A549 (cell line): ENCODE data around the gene MSMO1. TPM values are rescaled to one million over a fixed set of nuclear protein-coding genes. Genes with fewer than 3 reads are reported as not detected.

Source experiments
- ATAC-seq, 2 experiments: fragments of 200-7000 bp in 1 of 2; fragments of >200 bp in 1 of 2; cut with Nextera tagmentation in 1 of 2; cut with Tn5 transposase in 1 of 2; 3 replicates each; pipeline versions ENCODE4 v1.8.0 to v1.9.1; 2018 to 2020; ENCODE audit warnings: mild to moderate bottlenecking in 1 of 2, moderate library complexity in 1 of 2
- CTCF ChIA-PET: fragments of 300-600 bp; sonication (Branson Sonifier 250); formaldehyde crosslinking; extraction: SDS; loops from one replicate; lab custom pipeline; 2021; ENCODE audit warnings: antibody characterized with exemption, inconsistent platforms; lab: Yijun Ruan, JAX
- POLR2A ChIA-PET: fragments of 350-600 bp; formaldehyde crosslinking; extraction: SDS; loops from one replicate; lab custom pipeline; 2021; ENCODE audit warnings: antibody characterized with exemption, inconsistent platforms; lab: Yijun Ruan, JAX
- DNase-seq, 2 experiments: peaks; one replicate each; pipeline versions ENCODE4 v3.0.0 to v3.0.0-alpha.2; 2011 to 2016; ENCODE audit warnings: low read depth in 1 of 2, low spot score in 1 of 2
- FAIRE-seq: peaks from 2 replicates; lab custom pipeline; 2011; peaks lifted over from hg19 to GRCh38; lab: Jason Lieb, UNC
- H3K27ac ChIP-seq, 2 experiments: fragments of >200 bp; sonication (Bioruptor Twin); formaldehyde crosslinking; 3 replicates each; pipeline ENCODE4 v1.5.1; 2016 to 2017
- H3K4me1 ChIP-seq: fragments of >200 bp; sonication (Bioruptor Twin); formaldehyde crosslinking; 3 replicates; pipeline ENCODE4 v1.6.1; 2016
- H3K4me2 ChIP-seq: fragments of >200 bp; sonication (Bioruptor Twin); formaldehyde crosslinking; 3 replicates; pipeline ENCODE4 v1.6.1; 2016
- H3K4me3 ChIP-seq: fragments of >200 bp; sonication (Bioruptor Twin); formaldehyde crosslinking; 3 replicates; pipeline ENCODE4 v1.5.1; 2016
- H3K9me3 ChIP-seq: fragments of >200 bp; sonication (Bioruptor Twin); formaldehyde crosslinking; 3 replicates; pipeline ENCODE4 v1.6.1; 2016
- BCL3 ChIP-seq: fragments of >200 bp; sonication (Bioruptor Twin); formaldehyde crosslinking; IDR thresholded peaks from 3 replicates; pipeline ENCODE4 v1.6.1; 2016
- CEBPB ChIP-seq, 2 experiments: fragments of >200 bp in 1 of 2; sonication (Bioruptor Twin) in 1 of 2; formaldehyde crosslinking in 1 of 2; IDR thresholded peaks; 2 replicates each; pipeline ENCODE4 v1.6.1; 2012 to 2016
- CHD2 ChIP-seq: fragments of 150-350 bp; IDR thresholded peaks from 2 replicates; pipeline ENCODE4 v1.6.1; 2014; ENCODE audit warnings: low read length; ENCODE audit not compliant: partially characterized antibody
- EHF ChIP-seq: fragments of 250-450 bp; sonication (Bioruptor Pico); IDR thresholded peaks from 2 replicates; pipeline ENCODE4 v1.5.0; 2020; ENCODE audit warnings: mild to moderate bottlenecking
- ELK1 ChIP-seq: fragments of 150-350 bp; IDR thresholded peaks from 2 replicates; pipeline ENCODE4 v1.6.1; 2014; ENCODE audit warnings: low read depth, mild to moderate bottlenecking, low read length
- FOXS1 ChIP-seq: fragments of 250-450 bp; sonication (Bioruptor Pico); IDR thresholded peaks from 2 replicates; pipeline ENCODE4 v1.5.0; 2020; ENCODE audit warnings: mild to moderate bottlenecking, moderate library complexity
- GATA3 ChIP-seq: IDR thresholded peaks from 2 replicates; pipeline ENCODE4 v1.6.1; 2012; ENCODE audit warnings: borderline replicate concordance
- HDAC2 ChIP-seq: fragments of 200-600 bp; sonication (generic); IDR thresholded peaks from 2 replicates; pipeline ENCODE4 v1.6.1; 2016
- HOXB13 ChIP-seq: fragments of 250-450 bp; sonication (Bioruptor Pico); IDR thresholded peaks from 2 replicates; pipeline ENCODE4 v1.5.0; 2020; ENCODE audit warnings: low read depth, mild to moderate bottlenecking, moderate library complexity
- HOXB5 ChIP-seq: fragments of 250-450 bp; sonication (Bioruptor Pico); IDR thresholded peaks from 2 replicates; pipeline ENCODE4 v1.5.0; 2020; ENCODE audit warnings: mild to moderate bottlenecking, moderate library complexity
- JUNB ChIP-seq: fragments of >200 bp; sonication (Bioruptor Twin); formaldehyde crosslinking; IDR thresholded peaks from 2 replicates; pipeline ENCODE4 v1.6.1; 2016
- MAX ChIP-seq: IDR thresholded peaks from 2 replicates; pipeline ENCODE4 v1.6.1; 2012
- MAZ ChIP-seq: fragments of 150-350 bp; IDR thresholded peaks from 2 replicates; pipeline ENCODE4 v1.6.1; 2014; ENCODE audit warnings: antibody characterized with exemption, low read depth, low read length, borderline replicate concordance
- MYC ChIP-seq: IDR thresholded peaks from 2 replicates; pipeline ENCODE4 v1.6.1; 2012; ENCODE audit warnings: mild to moderate bottlenecking, inconsistent platforms, low read length, improper control_type of control experiment, borderline replicate concordance
- NFE2L2 ChIP-seq: fragments of 150-350 bp; conservative IDR thresholded peaks from 2 replicates; pipeline ENCODE4 v1.6.1; 2014; ENCODE audit warnings: low read length
- NPAS2 ChIP-seq: fragments of 250-450 bp; sonication (Bioruptor Pico); IDR thresholded peaks from 2 replicates; pipeline ENCODE4 v1.8.0; 2022; ENCODE audit warnings: mild to moderate bottlenecking, moderate library complexity, borderline replicate concordance
- POLR2A ChIP-seq: IDR thresholded peaks from 2 replicates; pipeline ENCODE4 v1.6.1; 2012; ENCODE audit warnings: mild to moderate bottlenecking, low read length
- RAD21 ChIP-seq, 2 experiments: fragments of >200 bp in 1 of 2; sonication (Bioruptor Twin) in 1 of 2; formaldehyde crosslinking in 1 of 2; IDR thresholded peaks in 1 of 2; conservative IDR thresholded peaks in 1 of 2; 2 replicates in 1 of 2; 3 replicates in 1 of 2; pipeline ENCODE4 v1.6.1; 2012 to 2018; ENCODE audit warnings: inconsistent platforms in 1 of 2
- REST ChIP-seq: fragments of 200-600 bp; sonication (generic); IDR thresholded peaks from 2 replicates; pipeline ENCODE4 v1.6.1; 2016; ENCODE audit warnings: antibody characterized with exemption, mild to moderate bottlenecking, moderate library complexity
- SREBF2 ChIP-seq: fragments of 450-650 bp; IDR thresholded peaks from 2 replicates; pipeline ENCODE4 v1.6.1; 2014; ENCODE audit warnings: mild to moderate bottlenecking, moderate library complexity
- TP53 ChIP-seq: fragments of 250-450 bp; sonication (Bioruptor Pico); IDR thresholded peaks from 2 replicates; pipeline ENCODE4 v1.5.0; 2021; ENCODE audit warnings: mild to moderate bottlenecking, moderate library complexity
- USF2 ChIP-seq: fragments of 450-650 bp; IDR thresholded peaks from 2 replicates; pipeline ENCODE4 v1.6.1; 2014; ENCODE audit warnings: antibody characterized with exemption
- WGBS: methylation state at CpG from one replicate; pipeline ENCODE4 v1.1.6; 2017; ENCODE audit errors: missing lambda C conversion rate; 5-methylcytosine and 5-hydroxymethylcytosine counted together
- polyA plus RNA-seq, 4 experiments: library from polyadenylated mRNA; depleted of rRNA in 3 of 4; stranded (reverse); fragments of >200 nt; fragmentation: RNase III in 1 of 4; extraction: RNeasy Plus Mini Kit Qiagen cat#74134 plus additional on column Dnase treatment in 1 of 4; gene quantifications; 2 replicates in 3 of 4; 3 replicates in 1 of 4; pipeline ENCODE4 v1.2.3, GENCODE V29; 2011 to 2017

MSMO1 gene
- polyA plus RNA-seq, 2 of the 4 experiments (the other 2 are of a cell fraction) = 32.3 to 37.2 TPM

- POLR2A ChIA-PET = no interaction called here
- 76% methylated on average over 10 of the region's 10 CpGs for WGBS
- no peaks in the 10 kb centered on the region for H3K4me1 ChIP-seq
- FAIRE-seq = no peak
- TF ChIP-seq CEBPB (IDR thresholded peaks at IDR 0.05) (no peak), HOXB13 (no peak), FOXS1 (no peak), NFE2L2 (no peak), TP53 (CRISPR knock-in tag) (no peak), MYC (no peak), HOXB5 (CRISPR knock-in tag) (no peak), JUNB (no peak)
- DNase-seq = no peak
- no peak overlapping the region for H3K4me3 ChIP-seq
- no peak overlapping the region for H3K27ac ChIP-seq
- CTCF ChIA-PET = interaction anchor here (0.6 to 10.6 kb wide), 4 partner anchors 15 to 215 kb away, joined by 3 to 84 read pairs (median 3); no protein-coding TSS in a partner anchor
- H3K9me3 ChIP-seq = no peaks in the 10 kb centered on the region
- H3K4me2 ChIP-seq = no peak overlapping the region
- ATAC-seq = no peak
These were observed 18.4 kb downstream of the MSMO1 start for GRCh38 chr4:165345666-165346417.

GRCh38 chr4:165347647-165348569 is 20.4 kb downstream of the MSMO1 start:
- Histone ChIP-seq H3K9me3 (no peaks in the 10 kb centered on the region), H3K4me1 (no peaks in the 10 kb centered on the region), H3K4me2 (no peak overlapping the region), H3K27ac (no peak overlapping the region), H3K4me3 (no peak overlapping the region)
- ATAC-seq (no peak), DNase-seq (no peak), FAIRE-seq (no peak)
- WGBS = 70% methylated on average over 3 of the region's 3 CpGs
- TF ChIP-seq BCL3 (no peak), CHD2 (no peak), SREBF2 (no peak), GATA3 (no peak), EHF (CRISPR knock-in tag) (no peak), USF2 (no peak), NPAS2 (CRISPR knock-in tag) (no peak), MAX (no peak), HOXB5 (CRISPR knock-in tag) (no peak), MAZ (no peak), POLR2A (no peak), HDAC2 (no peak), REST (no peak), ELK1 (no peak), TP53 (CRISPR knock-in tag) (no peak), HOXB13 (no peak), RAD21 (conservative IDR thresholded peaks at IDR 0.05 in 1 of 2, IDR thresholded peaks at IDR 0.05 in 1 of 2) (no peak)
- ChIA-PET POLR2A (no interaction called here), CTCF (interaction anchor here (1.4 to 10.6 kb wide), 2 partner anchors 217 to 235 kb away, joined by 4 to 84 read pairs; partner anchors contain the start of gene TMEM192)
